ENCODE measurements around the gene MYO10.

Gene MYO10

DNA sequence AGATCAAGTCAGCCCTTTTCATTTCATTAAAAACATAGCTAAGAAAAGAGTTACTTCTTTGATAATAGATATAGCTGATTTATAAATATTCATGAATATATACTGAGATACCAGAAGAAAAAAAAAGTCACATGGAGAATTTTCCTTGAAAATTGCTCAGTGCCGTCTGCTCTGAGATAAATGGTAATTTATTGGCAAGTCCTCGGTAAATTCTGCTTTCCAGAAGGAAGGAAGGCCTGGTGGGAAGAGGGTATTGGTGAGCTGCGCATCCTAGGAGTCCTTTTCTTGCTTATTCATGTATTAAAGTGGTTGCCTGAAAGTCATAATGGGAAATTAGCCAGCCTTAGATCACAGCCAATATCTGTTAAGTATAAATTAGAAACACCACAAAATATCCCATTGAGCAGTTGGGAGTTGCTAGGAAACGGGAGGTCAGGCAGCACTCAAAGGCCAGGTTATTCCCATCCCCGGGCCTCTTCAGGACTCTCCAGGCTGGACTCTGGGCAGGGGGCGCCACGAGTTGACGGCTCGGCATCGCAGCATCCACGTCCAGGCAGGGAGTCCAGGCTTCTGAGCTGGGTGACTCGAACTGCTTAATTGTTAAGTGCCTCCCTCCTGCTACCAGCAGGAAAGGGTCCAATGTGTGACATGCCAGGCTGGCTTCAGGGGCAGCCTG lies 202.6 kb downstream of the MYO10 start:
- no peak overlapping the region for H3K27ac ChIP-seq

DNA sequence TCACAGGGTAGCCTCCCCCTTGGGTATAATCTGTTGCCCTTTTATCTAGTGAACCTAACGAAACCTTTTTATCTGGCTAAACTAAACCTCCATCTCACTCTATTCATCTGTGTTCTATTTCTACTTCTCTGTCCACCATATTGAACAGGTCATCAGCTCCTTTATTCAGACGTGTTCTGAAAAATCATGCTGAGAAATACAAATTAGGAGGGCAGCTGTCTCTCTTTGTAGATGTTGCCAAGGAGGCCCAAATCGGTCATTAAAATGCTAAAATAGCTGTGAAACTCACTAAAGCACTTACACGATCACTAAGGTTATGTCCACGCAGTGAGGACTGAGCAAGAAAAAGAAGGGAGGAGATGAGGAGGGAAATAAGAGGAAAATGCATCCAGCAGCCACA lies 203.7 kb downstream of the MYO10 start:
- Histone ChIP-seq H3K27ac (no peak overlapping the region), H3K4me3 (no peak overlapping the region)
- TF ChIP-seq, protein P1, sequence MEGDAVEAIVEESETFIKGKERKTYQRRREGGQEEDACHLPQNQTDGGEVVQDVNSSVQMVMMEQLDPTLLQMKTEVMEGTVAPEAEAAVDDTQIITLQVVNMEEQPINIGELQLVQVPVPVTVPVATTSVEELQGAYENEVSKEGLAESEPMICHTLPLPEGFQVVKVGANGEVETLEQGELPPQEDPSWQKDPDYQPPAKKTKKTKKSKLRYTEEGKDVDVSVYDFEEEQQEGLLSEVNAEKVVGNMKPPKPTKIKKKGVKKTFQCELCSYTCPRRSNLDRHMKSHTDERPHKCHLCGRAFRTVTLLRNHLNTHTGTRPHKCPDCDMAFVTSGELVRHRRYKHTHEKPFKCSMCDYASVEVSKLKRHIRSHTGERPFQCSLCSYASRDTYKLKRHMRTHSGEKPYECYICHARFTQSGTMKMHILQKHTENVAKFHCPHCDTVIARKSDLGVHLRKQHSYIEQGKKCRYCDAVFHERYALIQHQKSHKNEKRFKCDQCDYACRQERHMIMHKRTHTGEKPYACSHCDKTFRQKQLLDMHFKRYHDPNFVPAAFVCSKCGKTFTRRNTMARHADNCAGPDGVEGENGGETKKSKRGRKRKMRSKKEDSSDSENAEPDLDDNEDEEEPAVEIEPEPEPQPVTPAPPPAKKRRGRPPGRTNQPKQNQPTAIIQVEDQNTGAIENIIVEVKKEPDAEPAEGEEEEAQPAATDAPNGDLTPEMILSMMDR (IDR thresholded peaks at IDR 0.05): no peak
- no peak for DNase-seq (ENCODE audit: low spot score)

More for the DNA sequence above, 202.6 kb downstream of the MYO10 start:
- TF ChIP-seq, protein P1 (IDR thresholded peaks at IDR 0.05): no peak
- no peak for DNase-seq (ENCODE audit: low spot score)
- H3K4me3 ChIP-seq: no peak overlapping the region

DNA sequence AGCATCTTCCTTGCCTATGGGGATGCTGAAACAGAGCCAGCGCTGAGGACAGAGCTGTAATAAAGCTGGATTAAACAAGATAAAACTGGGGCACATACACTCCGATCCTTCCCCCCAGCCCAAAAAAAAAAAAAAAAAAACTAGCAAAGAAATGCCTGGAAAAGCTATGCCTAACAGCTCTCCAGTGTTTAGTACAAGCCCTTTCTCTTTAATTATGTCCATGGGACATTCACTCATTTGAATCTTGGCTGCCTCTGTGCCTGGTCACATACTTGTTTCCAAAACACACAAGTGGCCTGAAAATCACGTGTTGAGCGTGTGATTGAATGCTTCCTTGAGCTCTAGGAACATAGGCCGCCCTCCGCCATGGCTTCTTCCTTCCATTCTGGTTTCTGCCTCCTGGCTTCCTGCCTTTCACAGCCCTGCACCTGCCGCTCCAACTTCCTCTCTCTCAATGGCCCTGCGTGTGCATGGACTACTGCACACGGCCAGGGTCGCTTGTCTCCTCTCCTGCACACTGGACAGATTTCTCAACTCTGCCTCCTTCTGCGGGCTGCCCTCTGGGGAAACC lies 208.2 kb downstream of the MYO10 start:
- Histone ChIP-seq H3K4me3 (no peak overlapping the region), H3K27ac (no peak overlapping the region)
- no peak for DNase-seq (ENCODE audit: low spot score)
- TF ChIP-seq, protein P1 (IDR thresholded peaks at IDR 0.05): no peak

DNA sequence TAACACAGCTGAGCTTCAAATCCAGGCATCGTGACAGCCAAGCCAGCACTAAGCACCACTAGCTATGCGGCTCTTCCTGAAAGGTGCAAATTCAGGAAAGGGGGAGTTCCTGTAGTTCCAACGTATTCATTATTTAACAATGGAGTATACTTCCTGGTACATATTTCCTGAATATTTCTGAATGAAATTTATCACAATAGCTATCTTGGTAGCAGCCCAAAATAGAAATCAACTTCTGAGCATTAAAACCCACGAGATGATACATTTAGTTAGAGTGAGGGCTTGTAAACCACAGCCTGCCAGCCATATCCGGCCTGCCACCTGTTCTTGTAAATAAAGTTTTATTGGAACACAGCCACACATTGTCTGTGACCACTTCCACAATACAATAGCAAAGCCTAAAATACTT lies 209.5 kb downstream of the MYO10 start:
- no peak for DNase-seq (ENCODE audit: low spot score)

DNA sequence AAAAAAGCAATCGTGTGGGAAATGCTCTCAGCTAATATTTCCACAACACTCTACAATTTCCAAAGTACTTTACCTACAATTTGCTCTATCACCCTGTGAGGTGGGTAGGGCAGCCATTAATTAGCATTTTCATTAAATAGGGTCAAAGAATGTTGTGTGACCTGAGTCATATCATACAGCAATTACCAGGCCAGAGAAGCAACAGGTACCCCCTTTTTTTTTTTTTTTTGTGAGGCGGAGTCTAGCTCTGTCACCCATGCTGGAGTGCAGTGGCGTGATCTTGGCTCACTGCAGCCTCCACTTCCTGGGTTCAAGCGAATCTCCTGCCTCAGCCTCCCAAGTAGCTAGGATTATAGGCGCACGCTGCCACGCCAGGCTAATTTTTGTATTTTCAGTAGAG lies 210.5 kb downstream of the MYO10 start:
- H3K4me3 ChIP-seq: no peak overlapping the region
- TF ChIP-seq, protein P1 (IDR thresholded peaks at IDR 0.05): no peak
- no peak for DNase-seq (ENCODE audit: low spot score)
- no peak overlapping the region for H3K27ac ChIP-seq

More for the DNA sequence above, 209.5 kb downstream of the MYO10 start:
- TF ChIP-seq, protein P1 (IDR thresholded peaks at IDR 0.05): no peak
- Histone ChIP-seq H3K4me3 (no peak overlapping the region), H3K27ac (no peak overlapping the region)

DNA sequence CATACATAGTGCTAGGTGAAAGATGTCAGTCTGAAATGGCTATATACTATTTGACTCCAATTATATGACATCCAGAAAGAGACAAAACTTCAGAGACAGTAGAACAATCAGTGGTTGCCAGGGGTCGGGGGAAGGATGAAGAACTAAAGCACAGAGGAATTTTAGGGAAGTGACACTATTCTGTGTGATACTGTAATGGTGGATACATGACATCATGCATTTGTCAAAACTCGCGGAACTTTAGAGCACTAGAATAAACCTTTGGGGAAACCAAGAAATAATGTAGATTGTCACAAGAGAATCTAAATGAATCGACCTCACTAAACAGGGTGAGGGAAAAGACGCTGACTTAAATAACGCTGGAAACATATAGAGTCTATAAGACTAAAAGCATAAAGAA lies 212.3 kb downstream of the MYO10 start:
- TF ChIP-seq, protein P1 (IDR thresholded peaks at IDR 0.05): no peak
- no peak for DNase-seq (ENCODE audit: low spot score)
- no peak overlapping the region for H3K4me3 ChIP-seq
- no peak overlapping the region for H3K27ac ChIP-seq

DNA sequence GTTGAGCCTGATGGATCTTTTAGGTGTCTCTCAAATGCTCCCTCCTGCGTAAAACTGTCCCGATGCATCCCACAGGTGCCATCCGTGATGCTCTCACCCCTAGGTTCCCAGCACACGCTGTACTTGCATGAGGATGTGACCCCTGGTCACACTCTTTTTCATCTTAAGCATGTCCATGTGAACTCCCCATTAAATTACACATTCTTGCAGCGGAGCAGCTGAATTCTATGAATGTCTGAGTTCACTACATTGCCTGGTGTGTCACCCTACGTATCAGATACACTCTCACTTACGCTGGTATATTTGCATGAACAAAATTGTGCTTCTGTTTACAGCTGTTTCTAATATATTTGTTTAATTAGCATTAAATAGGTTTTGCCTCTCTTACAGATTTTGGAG lies 214.0 kb downstream of the MYO10 start:
- TF ChIP-seq, protein P1 (IDR thresholded peaks at IDR 0.05): no peak
- DNase-seq (ENCODE audit: low spot score): no peak
- Histone ChIP-seq H3K27ac (no peak overlapping the region), H3K4me3 (no peak overlapping the region)
